EL (cell line): ENCODE data around the gene PLK5.
A peak's percentile ranks its signal among the peaks of the same experiment; 100 is the strongest.

Source experiments
- DNase-seq: peaks from one replicate; pipeline ENCODE4 v3.0.0-alpha.2; 2016

PLK5 gene

DNA sequence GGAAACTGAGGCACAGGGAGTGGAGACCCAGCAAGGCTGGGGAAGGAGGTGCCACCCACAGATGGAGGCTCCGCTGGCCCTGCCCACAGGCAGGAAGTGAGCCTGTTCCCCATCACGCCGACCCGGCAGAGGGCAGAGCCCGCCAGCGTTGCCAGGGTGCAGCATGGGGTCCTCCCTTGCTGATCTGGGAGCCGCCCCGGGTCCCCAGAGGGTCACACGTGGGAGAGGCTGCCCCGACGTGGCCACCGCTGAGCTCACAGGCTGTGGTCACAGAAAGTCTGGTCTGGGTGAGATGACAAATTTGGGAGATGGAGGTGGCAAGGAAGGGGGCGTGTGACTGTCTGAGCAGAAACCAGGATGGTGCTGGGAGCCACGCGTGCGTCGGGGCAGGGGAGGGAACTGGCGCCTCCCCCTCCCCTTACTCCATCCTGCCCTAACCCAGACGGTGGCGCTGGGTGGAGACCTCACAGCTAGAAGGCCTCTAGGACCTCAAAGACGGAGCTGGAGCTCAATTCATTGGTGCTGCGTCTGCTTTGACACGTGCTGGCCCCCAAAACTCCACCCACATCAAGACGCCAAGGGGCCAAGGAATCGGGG, 36.5 kb downstream of the PLK5 start:
- DNase-seq: no peak

DNA sequence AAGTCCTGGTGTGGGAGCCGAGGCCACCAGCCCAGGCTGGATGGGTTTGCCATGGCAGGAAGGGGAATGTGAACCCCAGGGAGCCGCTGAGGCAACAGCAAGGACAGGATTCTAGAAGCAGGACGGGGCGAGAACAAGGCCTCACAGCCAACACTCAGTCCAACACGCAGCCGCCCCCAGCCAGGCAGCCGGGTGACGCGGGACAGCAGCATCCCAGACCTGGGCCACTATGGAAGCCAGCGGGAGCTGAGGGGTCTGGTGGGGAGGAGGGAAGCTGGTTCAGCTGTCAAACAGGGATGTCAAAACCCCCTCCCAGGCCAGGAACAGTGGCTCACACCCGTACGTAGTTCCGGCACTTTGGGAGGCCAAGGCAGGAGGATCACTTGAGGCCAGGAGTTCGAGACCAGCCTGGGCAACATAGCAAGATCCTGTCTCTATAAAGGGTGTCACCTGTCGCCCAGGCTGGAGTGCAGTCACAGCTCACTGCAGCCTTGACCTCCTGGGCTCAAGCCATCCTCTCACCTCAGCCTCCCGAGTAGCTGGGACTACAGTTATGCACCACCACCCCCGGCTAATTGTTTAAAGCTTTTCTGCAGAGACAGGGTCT, 37.5 kb downstream of the PLK5 start:
- DNase-seq: no peak

GRCh38 chr19:1563251-1563650, 39.4 kb downstream of the PLK5 start:
- no peak for DNase-seq

DNA sequence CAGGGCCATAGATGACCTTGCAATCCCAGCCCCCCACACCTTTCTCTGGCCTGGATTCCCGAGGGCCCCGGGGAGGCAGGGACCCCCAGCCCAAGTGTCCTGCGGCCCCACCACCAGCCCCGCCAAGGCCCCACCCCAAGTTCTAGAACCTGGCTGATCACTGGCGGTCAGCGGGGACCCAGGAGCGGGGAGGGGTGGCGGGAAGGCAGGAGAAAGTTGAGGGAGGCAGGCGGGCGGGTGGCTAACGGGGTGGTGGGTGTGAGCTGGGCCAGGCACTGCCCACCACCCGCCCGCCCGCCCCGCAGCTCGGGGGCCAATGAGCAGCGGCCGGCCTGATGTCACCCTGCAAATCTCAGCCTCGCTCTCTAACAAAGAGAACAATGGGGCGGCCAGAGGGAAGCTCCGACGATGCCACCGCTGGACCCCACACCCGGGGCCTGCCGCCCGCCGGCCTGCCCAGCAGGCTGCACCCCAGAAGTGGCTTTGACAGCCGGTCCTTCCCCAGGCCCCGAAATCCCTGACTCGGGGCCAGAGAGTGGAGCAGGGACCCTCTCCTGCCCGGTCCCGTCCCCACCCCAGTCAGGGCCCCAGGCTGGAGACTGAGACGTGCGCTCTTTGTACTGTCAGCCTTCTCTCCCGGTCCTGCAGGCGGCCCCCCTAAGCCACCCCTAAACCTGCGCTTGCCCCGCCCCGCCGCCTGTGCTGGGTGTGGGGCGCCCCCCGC, 42.7 kb downstream of the PLK5 start:
- DNase-seq: peak; percentile 86

- no peak for DNase-seq
Measured at GRCh38 chr19:1567116-1567847, 43.4 kb downstream of the PLK5 start.

DNA sequence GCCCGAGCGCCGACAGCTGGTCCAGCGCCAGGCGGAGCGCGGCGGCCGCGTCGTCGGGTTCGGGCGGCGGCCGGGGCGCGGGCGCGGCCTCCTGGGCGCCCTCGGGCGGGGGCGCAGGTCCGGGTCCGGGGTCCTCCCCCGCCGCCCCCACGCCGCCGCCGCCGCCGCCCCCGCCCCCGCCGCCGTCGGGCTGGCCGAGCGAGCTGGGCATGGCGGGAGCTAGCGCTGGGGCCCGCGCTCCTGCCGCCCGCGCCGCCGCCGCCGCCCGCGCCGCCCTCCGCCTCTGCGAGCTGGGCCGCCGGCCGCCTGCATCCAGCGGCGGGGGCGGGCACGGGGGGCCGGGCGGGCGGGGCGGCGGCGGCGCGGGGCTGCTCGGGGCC, 44.0 kb downstream of the PLK5 start:
- DNase-seq: no peak

- DNase-seq: peak; percentile 75
Measured at GRCh38 chr19:1568320-1569019, 44.6 kb downstream of the PLK5 start, which contains the start of gene MEX3D. MEX3D (minus strand) TSS chr19:1568325; CDS start chr19:1568058, 267 bp downstream.

- DNase-seq: no peak
Measured at GRCh38 chr19:1569997-1570396, 46.1 kb downstream of the PLK5 start.

DNA sequence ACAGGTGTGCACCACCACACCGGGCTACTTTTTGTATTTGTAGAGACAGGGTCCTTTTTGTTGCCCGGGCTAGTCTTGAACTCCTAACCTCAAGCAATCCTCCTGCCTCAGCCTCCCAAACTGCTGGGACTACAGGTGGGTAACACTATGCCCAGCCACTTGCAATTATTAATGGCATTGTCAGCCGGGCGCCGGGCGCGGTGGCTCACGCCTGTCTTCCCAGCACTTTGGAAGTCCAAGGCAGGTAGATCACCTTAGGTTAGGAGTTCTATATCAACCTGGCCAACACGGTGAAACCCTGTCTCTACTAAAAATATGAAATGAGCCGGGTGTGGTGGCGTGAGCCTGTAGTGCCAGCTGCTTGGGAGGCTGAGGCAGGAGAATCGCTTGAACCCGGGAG, 47.0 kb downstream of the PLK5 start:
- no peak for DNase-seq

DNA sequence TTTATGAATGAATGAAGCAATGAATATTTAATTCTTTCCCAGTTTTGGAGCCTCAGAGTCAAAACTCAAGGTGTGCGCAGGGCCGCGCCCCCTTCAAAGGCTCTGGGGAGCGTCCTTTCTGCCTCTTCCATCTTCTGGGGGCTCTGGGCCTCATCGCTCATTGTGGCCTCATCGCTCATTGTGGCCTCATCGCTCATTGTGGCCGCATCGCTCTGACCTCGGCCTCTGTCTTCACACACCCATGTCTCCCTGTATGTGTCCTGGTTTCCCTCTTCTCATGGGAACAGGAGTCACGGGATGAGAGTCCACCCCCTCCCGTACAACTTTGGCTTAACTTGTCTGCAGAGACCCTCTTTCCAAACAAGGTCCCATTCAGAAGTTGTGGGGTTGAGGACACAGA, 47.5 kb downstream of the PLK5 start:
- no peak for DNase-seq

DNA sequence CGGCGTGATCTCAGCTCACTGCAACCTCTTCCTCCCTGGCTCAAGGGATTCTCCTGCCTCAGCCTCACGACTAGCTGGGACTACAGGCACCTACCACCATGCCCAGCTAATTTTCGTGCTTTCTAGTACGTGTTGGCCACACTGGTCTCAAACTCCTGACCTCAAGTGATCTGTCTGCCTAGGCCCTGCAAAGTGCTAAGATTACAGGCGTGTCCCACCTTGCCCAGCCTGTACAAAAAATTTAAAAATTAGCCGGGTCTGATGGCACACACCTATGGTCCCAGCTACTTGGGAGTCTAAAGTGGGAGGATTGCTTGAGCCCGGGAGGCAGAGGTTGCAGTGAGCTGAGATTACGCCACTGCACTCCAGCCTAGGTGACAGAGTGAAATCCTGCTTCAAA, 48.9 kb downstream of the PLK5 start:
- no peak for DNase-seq

DNA sequence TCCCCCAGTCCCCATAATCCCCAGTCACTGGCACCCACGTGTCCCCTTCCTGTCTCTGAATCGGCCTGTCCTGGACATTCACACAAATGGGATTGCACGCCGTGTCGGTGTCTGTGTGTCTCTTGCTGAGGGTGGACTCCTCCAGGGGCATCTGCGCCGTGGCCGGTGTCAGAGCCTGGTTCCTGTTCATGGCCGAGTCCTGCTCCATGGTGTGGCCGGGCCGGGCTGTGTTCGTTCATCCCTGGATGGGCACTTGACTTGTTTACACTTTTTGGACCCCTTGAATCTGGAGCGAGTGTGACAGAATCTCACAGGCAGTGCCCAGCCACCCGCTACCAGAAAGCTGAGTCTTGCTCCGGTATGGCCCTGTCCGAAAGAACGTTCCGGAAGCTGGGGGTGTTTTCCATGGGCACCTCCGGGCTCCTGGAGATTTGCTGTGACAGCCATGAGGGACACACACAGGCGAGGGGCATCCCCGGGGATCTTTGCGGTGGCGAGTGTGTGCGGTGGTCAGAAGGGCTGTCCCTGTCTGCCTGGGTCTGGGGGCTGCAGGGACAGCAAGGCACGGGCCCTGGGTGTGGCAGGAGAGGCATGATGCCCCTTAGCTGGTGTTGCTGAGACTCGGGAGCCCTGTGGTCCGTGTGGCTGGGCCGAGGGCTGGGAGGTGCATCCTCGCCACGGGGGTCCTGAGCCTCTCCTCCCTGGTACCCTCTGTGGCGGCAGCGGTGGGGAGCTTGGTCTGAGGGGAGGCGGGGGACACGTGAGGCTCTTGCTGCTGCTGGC, 50.7 kb downstream of the PLK5 start:
- no peak for DNase-seq

- no peak for DNase-seq
Measured at GRCh38 chr19:1575323-1576241, 51.7 kb downstream of the PLK5 start.

- no peak for DNase-seq
Measured at GRCh38 chr19:1576242-1577089, 52.6 kb downstream of the PLK5 start.

DNA sequence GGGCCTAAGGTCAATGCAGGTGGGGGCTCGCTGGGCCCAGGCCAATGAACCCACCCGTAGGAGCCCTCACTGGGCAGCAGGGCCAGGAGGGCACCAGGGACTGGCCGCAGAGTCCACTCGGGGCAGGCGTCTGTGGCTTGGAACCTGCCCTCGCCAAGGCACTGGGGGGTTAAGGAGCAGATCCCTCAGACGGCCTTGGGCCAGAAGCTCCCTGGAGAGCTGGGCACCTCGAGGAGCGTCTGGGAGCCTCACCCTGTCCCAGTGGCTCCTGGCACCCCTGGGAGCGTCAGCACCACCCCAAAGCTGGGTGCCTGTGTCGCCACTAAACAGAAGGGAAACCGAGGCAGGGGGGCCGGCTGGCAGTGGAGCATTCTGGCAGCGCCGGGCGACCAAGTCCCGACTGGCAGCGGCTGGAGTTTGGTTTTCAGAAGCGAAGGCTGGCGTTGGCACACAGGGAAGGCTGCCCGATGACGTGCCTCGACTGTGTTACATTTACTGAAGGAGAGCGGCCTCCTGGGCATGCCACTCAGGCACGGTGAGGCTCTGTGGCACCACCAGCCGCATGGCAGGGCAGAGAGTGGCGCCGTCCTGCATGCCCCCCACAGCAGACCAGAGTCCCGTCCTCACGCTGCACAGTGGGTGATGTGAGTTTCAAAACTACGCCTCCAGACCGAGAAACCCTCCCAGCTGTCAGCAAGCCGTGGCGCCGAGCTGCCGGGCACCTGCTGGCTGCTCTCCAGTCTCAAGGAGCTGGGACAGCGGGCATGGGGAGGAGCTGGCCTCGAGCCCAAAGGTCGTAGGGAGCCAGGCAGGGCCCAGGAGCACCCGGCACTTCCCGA, 53.4 kb downstream of the PLK5 start:
- DNase-seq: no peak

DNA sequence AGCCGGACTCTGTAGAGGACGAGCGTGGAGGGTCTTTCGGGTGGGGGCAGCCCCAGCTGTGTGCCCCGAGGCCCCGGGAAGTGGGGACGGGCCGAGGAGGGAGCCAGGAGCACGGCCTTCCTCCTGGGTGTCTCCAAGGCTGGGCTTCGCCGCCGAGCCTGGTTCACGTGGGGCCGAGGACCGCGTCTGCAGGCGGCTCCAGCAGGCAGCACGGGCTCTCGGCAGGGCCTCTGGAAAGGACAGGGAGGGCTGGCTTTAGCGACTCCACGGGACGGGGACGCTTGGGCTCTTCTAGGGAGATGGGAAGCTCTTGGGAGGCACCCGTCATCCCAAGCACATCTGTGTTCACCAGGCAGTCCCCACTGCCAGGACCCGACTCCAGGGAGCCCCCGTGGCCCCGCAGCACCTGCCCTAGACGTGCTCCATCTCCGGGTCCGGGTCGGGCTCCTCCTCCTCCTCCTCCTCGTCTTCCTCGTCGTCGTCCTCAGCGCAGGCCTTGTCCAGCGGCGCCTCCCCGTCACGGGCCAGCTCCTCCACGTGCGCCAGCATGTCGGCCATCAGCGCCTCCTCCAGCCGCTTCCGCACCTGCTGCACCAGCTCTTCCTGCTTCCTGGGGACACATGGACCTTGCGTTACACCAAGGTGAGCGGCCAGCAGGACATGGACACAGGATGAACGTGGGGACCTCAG, 54.2 kb downstream of the PLK5 start:
- no peak for DNase-seq

- no peak for DNase-seq
Measured at GRCh38 chr19:1579222-1579621, 55.3 kb downstream of the PLK5 start.

- DNase-seq: no peak
Measured at GRCh38 chr19:1580382-1580781, 56.5 kb downstream of the PLK5 start.

- no peak for DNase-seq
Measured at GRCh38 chr19:1580957-1581356, 57.1 kb downstream of the PLK5 start.
